Adrenal gland (tissue), 12 donors: ENCODE results near the gene STX8. TPM values are rescaled to one million over a fixed set of nuclear protein-coding genes. Genes with fewer than 3 reads are reported as not detected.
A peak's percentile ranks its signal among the peaks of the same experiment; 100 is the strongest.

Experiments
- DNase-seq, 7 donors: peaks; one replicate each; pipeline ENCODE4 v3.0.0-alpha.2; 2019 to 2020
- H3K27ac ChIP-seq, 5 donors: fragments of 200-600 bp; sonication (generic) in 4 of 5; 1 replicate in 3 of 5; 2 replicates in 2 of 5; pipeline versions ENCODE4 v1.5.1 to v1.8.0; 2016 to 2020; ENCODE audit warnings: mild to moderate bottlenecking in 1 of 5
- H3K27me3 ChIP-seq: fragments of 200-600 bp; 2 replicates; pipeline ENCODE4 v1.8.0; 2021
- H3K36me3 ChIP-seq, 2 donors: fragments of 200-600 bp; replicated peaks in 1 of 2; 1 replicate in 1 of 2; 2 replicates in 1 of 2; pipeline versions ENCODE4 v1.5.1 to v1.8.0; 2018 to 2022
- H3K4me1 ChIP-seq, 2 donors: fragments of 200-600 bp; replicated peaks in 1 of 2; 1 replicate in 1 of 2; 2 replicates in 1 of 2; pipeline versions ENCODE4 v1.5.1 to v1.8.0; 2018 to 2021
- H3K4me3 ChIP-seq, 4 donors: fragments of 200-600 bp; sonication (generic) in 3 of 4; one replicate each; pipeline ENCODE4 v1.5.1; 2016 to 2018
- H3K9me3 ChIP-seq, 3 donors: fragments of 200-600 bp; sonication (generic) in 1 of 3; replicated peaks in 1 of 3; 1 replicate in 2 of 3; 2 replicates in 1 of 3; pipeline versions ENCODE4 v1.5.1 to v1.8.0; 2016 to 2021
- CTCF ChIP-seq, 6 experiments: fragments of 450-650 bp in 4 of 6; fragments of 200-600 bp in 2 of 6; sonication (generic) in 1 of 6; IDR thresholded peaks; 1 replicate in 5 of 6; 2 replicates in 1 of 6; pipeline versions ENCODE4 v1.5.1 to v1.8.0; 2016 to 2021; ENCODE audit warnings: antibody characterized with exemption in 6 of 6, mild to moderate bottlenecking in 2 of 6, moderate library complexity in 1 of 6
- POLR2A ChIP-seq, 2 donors: fragments of 450-650 bp; IDR thresholded peaks; one replicate each; pipeline ENCODE4 v1.6.1; 2017; ENCODE audit warnings: antibody characterized with exemption in 2 of 2, mild to moderate bottlenecking in 2 of 2, moderate library complexity in 1 of 2
- WGBS, 4 donors: extraction: QIAGEN DNeasy Blood & Tissue Kit in 2 of 4; methylation state at CpG; one replicate each; pipeline versions ENCODE4 v1.1.5 to v1.1.7; 2013 to 2017; 5-methylcytosine and 5-hydroxymethylcytosine counted together
- intact Hi-C, 2 donors: fragments of 100-400 bp; cut with DNase I; formaldehyde crosslinking; loops; one replicate each; pipeline versions ENCODE4 v1.14.1 to v1.15.0; 2022 to 2023
- polyA plus RNA-seq, 3 donors: library from polyadenylated mRNA; stranded (reverse); fragments of 200-250 nt in 2 of 3; fragments of 350-450 nt in 1 of 3; fragmentation: Illumina TruSeq in 1 of 3; extraction: RNeasy Lipid Tissue Mini Kit (QIAGEN cat#74804) in 1 of 3; gene quantifications; one replicate each; pipeline ENCODE4 v1.2.3, GENCODE V29; 2013 to 2014
- total RNA-seq, 9 donors: library from RNA; depleted of rRNA in 4 of 9; stranded (reverse); fragments of >200 nt in 4 of 9; fragments of 120-200 nt in 1 of 9; fragmentation: NEBNext Ultra II Directional in 1 of 9; extraction: Animal tissue kit (Norgen Biotek cat#: 25700) in 1 of 9; gene quantifications; one replicate each; pipeline versions ENCODE4 v1.1.0 to v1.2.4, GENCODE V29; 2013 to 2023
- donor health status: healthy with polysubstance abuse.
- donor health status: Bipolar disorder and iron deficiency.
- donor health status: DM: yes; HTN: yes; CAD: no.
- donor health status: DM: no; HTN: no; CAD: no.
- donor health status: DM: no; HTN: no; CAD: no.
- donor health status: DM: yes; HTN: yes; CAD: no.

Gene STX8
- total and polyA plus RNA-seq, 12 donors, result 21.9 to 94.1 (median 72.3) TPM

GRCh38 chr17:9291912-9292560 is 283.6 kb downstream of the STX8 start:
- 48 to 59% (median 54%) methylated on average over 8 of the region's 8 CpGs for WGBS, 4 donors
- H3K4me1 ChIP-seq, result no peaks in the 10 kb centered on the region
- H3K9me3 ChIP-seq, result no peaks in the 10 kb centered on the region
- DNase-seq, result peak; percentile 16 to 59 (median 30)
- no peak overlapping the region for H3K4me3 ChIP-seq
- intact Hi-C loops, result no loop called here
- H3K27ac ChIP-seq, result no peak overlapping the region
- TF ChIP-seq CTCF (IDR thresholded peaks at IDR 0.05) (peak in 5 of 6 experiments; percentile 41 to 62 (median 54)), POLR2A (IDR thresholded peaks at IDR 0.05) (no peak)
- H3K27me3 ChIP-seq, result no peaks in the 10 kb centered on the region
- no peaks in the 10 kb centered on the region for H3K36me3 ChIP-seq

GRCh38 chr17:9290226-9290613 is 285.4 kb downstream of the STX8 start:
- no peaks in the 10 kb centered on the region for H3K36me3 ChIP-seq
- no peaks in the 10 kb centered on the region for H3K4me1 ChIP-seq
- TF ChIP-seq POLR2A (IDR thresholded peaks at IDR 0.05) (no peak), CTCF (IDR thresholded peaks at IDR 0.05) (no peak)
- H3K27ac ChIP-seq, result no peak overlapping the region
- 76 to 94% (median 86%) methylated on average over 7 of the region's 7 CpGs for whole genome bisulfite sequencing, 4 donors
- H3K9me3 ChIP-seq, result no peaks in the 10 kb centered on the region
- no peaks in the 10 kb centered on the region for H3K27me3 ChIP-seq
- DNase-seq, result no peak
- intact Hi-C loops, result no loop called here
- no peak overlapping the region for H3K4me3 ChIP-seq

GRCh38 chr17:9287306-9287705 is 288.3 kb downstream of the STX8 start:
- intact Hi-C loops, result no loop called here
- no peak for TF ChIP-seq POLR2A (IDR thresholded peaks at IDR 0.05)
- no peak for TF ChIP-seq CTCF (IDR thresholded peaks at IDR 0.05)
- H3K4me3 ChIP-seq, result no peak overlapping the region
- no peaks in the 10 kb centered on the region for H3K4me1 ChIP-seq
- 83 to 95% (median 88%) methylated on average over 2 of the region's 2 CpGs for WGBS, 4 donors
- H3K36me3 ChIP-seq, result no peaks in the 10 kb centered on the region
- no peak overlapping the region for H3K27ac ChIP-seq
- no peaks in the 10 kb centered on the region for H3K27me3 ChIP-seq
- DNase-seq, result no peak
- H3K9me3 ChIP-seq, result no peaks in the 10 kb centered on the region

- intact Hi-C loops, result no loop called here
- Histone ChIP-seq H3K9me3 (no peaks in the 10 kb centered on the region), H3K4me3 (no peak overlapping the region), H3K27ac (no peak overlapping the region), H3K27me3 (no peaks in the 10 kb centered on the region), H3K4me1 (no peaks in the 10 kb centered on the region), H3K36me3 (no peaks in the 10 kb centered on the region)
- TF ChIP-seq CTCF (IDR thresholded peaks at IDR 0.05), result no peak
- no peak for TF ChIP-seq POLR2A (IDR thresholded peaks at IDR 0.05)
- DNase-seq, result no peak
- 80 to 85% (median 84%) methylated on average over 7 of the region's 7 CpGs for whole genome bisulfite sequencing, 4 donors
These were observed 289.2 kb downstream of the STX8 start for GRCh38 chr17:9286434-9286833.
